Stimulated activated naive CD8-positive, alpha-beta T cell treated with anti-CD3 and anti-CD28 coated beads, Interleukin-15, Interleukin-2, amounts not matched to agents 100 ng/mL and 50 ng/mL, for 24 hours (primary cell): ENCODE measurements around the gene TSPAN2.

ENCODE experiments used
- H3K27ac Mint-ChIP-seq: one replicate; pipeline ENCODE4 v1.8.0; 2021; ENCODE audit warnings: mild to moderate bottlenecking, mixed read lengths
- H3K27me3 Mint-ChIP-seq: one replicate; pipeline ENCODE4 v1.8.0; 2021; ENCODE audit warnings: mixed read lengths
- H3K36me3 Mint-ChIP-seq: one replicate; pipeline ENCODE4 v1.8.0; 2021; ENCODE audit warnings: low read depth, mixed read lengths
- H3K4me1 Mint-ChIP-seq: one replicate; pipeline ENCODE4 v1.8.0; 2021; ENCODE audit warnings: low read depth, mixed read lengths
- H3K4me3 Mint-ChIP-seq: one replicate; pipeline ENCODE4 v1.8.0; 2021; ENCODE audit warnings: mild to moderate bottlenecking, mixed read lengths
- H3K9me3 Mint-ChIP-seq: one replicate; pipeline ENCODE4 v1.8.0; 2021; ENCODE audit warnings: mixed read lengths

Gene TSPAN2

GRCh38 chr1:115006191-115006590, 83.1 kb downstream of the TSPAN2 start:
- Mint-ChIP-seq H3K4me1 (no peaks in the 10 kb centered on the region), H3K27ac (no peak overlapping the region), H3K36me3 (no peaks in the 10 kb centered on the region), H3K9me3 (no peaks in the 10 kb centered on the region), H3K27me3 (peaks cover 20% of the 10 kb centered on the region), H3K4me3 (no peak overlapping the region)
